Motor neuron (in vitro differentiated cells): ENCODE data around the gene RTKN. TPM values are rescaled to one million over a fixed set of nuclear protein-coding genes. Genes with fewer than 3 reads are reported as not detected.
"Not testable (repeated sequence)": the region's sequence is repeated elsewhere in the genome, so short reads cannot be mapped to it uniquely, and the experiment has no call there.

ENCODE experiments used
- ATAC-seq, 8 experiments: fragments of 200-7000 bp; cut with Tn5 transposase; replicated peaks in 6 of 8; 2 replicates each; pipeline ENCODE4 v1.8.0; 2021; ENCODE audit warnings: mild to moderate bottlenecking in 8 of 8, moderate library complexity in 8 of 8
- H3K27ac ChIP-seq, 2 donors: fragments of 250-450 bp; sonication (Bioruptor Pico); 2 replicates each; pipeline ENCODE4 v1.9.0; 2021; ENCODE audit warnings: antibody characterized with exemption in 2 of 2, mild to moderate bottlenecking in 2 of 2, moderate library complexity in 1 of 2
- H3K4me1 ChIP-seq, 2 donors: fragments of 250-450 bp; sonication (Bioruptor Pico); replicated peaks in 1 of 2; 2 replicates each; pipeline ENCODE4 v1.6.1; 2021; ENCODE audit warnings: antibody characterized with exemption in 2 of 2, mild to moderate bottlenecking in 2 of 2, moderate library complexity in 1 of 2
- H3K4me3 ChIP-seq, 5 donors: fragments of 250-450 bp; sonication (Bioruptor Pico); 2 replicates each; pipeline ENCODE4 v1.9.0; 2021; ENCODE audit warnings: antibody characterized with exemption in 5 of 5, mild to moderate bottlenecking in 5 of 5, moderate library complexity in 4 of 5
- WGBS, 10 experiments: fragments of 450-650 bp; shearing (Covaris generic); methylation state at CpG; one replicate each; pipeline ENCODE4 v1.0.0; 2022; 5-methylcytosine and 5-hydroxymethylcytosine counted together
- in situ Hi-C, 9 experiments: fragments of 400-800 bp; cut with MboI; loops; one replicate each; pipeline ENCODE4 v1.15.0; 2021; ENCODE audit warnings: low sequenced_read_pairs in 9 of 9, low pct_unique_long_range_greater_than_20kb in 2 of 9; ENCODE audit not compliant: unreplicated experiment in 9 of 9
- total RNA-seq, 8 experiments: library from RNA; unstranded; fragments of 300-600 nt; gene quantifications; 2 replicates each; pipeline versions ENCODE4 v1.2.3 to v1.2.4, GENCODE V29; 2022

The RTKN gene
- total RNA-seq, 8 experiments from 2014 or later = 1.4 to 33.2 (median 9.7) TPM

DNA sequence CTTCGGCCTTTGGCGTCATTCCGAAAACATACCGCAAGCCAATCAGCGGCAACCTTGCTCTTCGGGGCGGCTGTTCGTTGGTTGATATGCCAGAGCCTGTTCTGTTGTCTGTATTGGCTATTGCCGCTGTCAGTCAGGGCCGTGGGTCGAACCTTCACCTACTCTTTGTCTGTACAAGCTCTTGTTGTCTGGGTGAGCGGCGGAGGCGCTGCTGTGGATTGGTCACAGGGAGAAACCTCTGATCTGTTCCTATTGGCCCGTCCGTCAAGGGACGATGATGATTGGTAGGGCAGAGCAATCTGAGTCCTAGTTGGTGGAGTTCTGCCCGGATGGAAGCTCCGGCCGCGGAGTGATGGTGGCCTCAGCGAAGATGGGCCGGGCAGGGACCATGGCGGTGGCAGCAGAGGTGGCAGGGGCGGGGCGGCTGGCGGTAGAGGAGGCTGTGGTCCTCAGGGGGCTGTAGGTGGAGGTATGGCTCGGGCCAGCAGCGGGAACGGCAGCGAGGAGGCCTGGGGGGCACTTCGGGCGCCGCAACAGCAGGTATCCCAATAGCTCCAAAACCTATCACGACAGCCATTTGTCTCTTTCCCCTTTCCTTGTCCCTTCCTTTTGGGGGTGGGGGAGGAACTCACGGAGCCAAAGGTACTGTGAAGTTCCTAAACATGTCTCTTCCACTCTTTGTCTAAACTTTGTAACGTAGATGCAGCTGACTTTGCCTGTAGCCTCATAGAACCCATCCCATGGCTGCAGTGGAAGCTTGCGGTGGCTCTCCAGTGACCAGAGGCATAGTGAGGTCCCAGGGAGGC, 16.6 kb upstream of the RTKN start, which contains the start of gene WBP1:
WBP1 (plus strand) TSS at position 307 of the 806 bp plus-strand sequence; CDS start at position 472, 165 bp downstream.
- H3K27ac ChIP-seq = peak within 1 kb of the TSS; percentile 87 to 91
- ATAC-seq = peak; percentile 76 to 89 (median 87)
- peaks cover 14 to 16% of the 10 kb centered on the region in 2 donors for H3K4me1 ChIP-seq
- H3K4me3 ChIP-seq = peak within 1 kb of the TSS; percentile 55 to 81 (median 64)
- in situ Hi-C loops = no loop called here
- WGBS, 10 experiments = 0 to 7% (median 0%) methylated on average over 1 to 11 of the region's 38 CpGs; no CpG with 5 or more reads in 4 of the 10 experiments

- Histone ChIP-seq H3K4me1 (peaks cover 14 to 16% of the 10 kb centered on the region in 2 donors), H3K4me3 (peak overlapping the region; percentile 45 to 81 (median 62)), H3K27ac (peak overlapping the region; percentile 80 to 87)
- in situ Hi-C loops = no loop called here
- peak; percentile 5 to 52 (median 40) for ATAC-seq
- WGBS, 10 experiments = 0 to 3% (median 0%) methylated on average over 2 to 6 of the region's 46 CpGs; no CpG with 5 or more reads in 6 of the 10 experiments
These were observed 15.9 kb upstream of the RTKN start for GRCh38 chr2:74457549-74458131.

DNA sequence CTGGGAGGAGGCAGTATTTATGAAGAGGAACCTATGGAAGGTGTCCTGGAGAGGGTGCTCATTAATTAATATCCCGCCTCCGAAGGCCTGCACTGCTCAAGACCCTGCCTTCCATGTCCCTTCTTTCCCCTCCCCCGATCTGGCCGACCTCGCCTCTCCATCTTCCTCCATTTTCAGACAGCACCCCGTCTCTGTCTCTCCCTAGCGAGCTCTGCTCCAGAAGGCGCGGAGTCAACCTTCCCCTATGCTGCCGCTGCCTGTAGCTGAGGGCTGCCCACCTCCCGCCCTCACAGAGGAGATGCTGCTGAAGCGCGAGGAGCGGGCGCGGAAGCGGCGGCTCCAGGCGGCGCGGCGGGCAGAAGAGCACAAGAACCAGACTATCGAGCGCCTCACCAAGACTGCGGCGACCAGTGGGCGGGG, 15.4 kb upstream of the RTKN start:
- in situ Hi-C loops = no loop called here
- peak overlapping the region; percentile 80 to 87 for H3K27ac ChIP-seq
- WGBS, 10 experiments = 0 to 7% (median 2%) methylated on average over 1 to 7 of the region's 27 CpGs; no CpG with 5 or more reads in 4 of the 10 experiments
- ATAC-seq = no peak
- peaks cover 14 to 16% of the 10 kb centered on the region in 2 donors for H3K4me1 ChIP-seq
- H3K4me3 ChIP-seq = peak overlapping the region; percentile 45 to 81 (median 62)

GRCh38 chr2:74454654-74455511, 13.1 kb upstream of the RTKN start, which contains the start of gene INO80B:
Gene INO80B (plus strand): TSS chr2:74455087. CDS start chr2:74455117, 30 bp downstream.
- ATAC-seq = peak; percentile 42 to 51 (median 46)
- WGBS, 10 experiments = 1 to 20% (median 5%) methylated on average over 1 to 26 of the region's 40 CpGs
- peak within 1 kb of the TSS; percentile 48 to 79 (median 53) for H3K4me3 ChIP-seq
- in situ Hi-C loops = no loop called here
- peak within 1 kb of the TSS in 1 of 2 donors; percentile 2 for H3K27ac ChIP-seq
- peaks cover 14 to 16% of the 10 kb centered on the region in 2 donors for H3K4me1 ChIP-seq

DNA sequence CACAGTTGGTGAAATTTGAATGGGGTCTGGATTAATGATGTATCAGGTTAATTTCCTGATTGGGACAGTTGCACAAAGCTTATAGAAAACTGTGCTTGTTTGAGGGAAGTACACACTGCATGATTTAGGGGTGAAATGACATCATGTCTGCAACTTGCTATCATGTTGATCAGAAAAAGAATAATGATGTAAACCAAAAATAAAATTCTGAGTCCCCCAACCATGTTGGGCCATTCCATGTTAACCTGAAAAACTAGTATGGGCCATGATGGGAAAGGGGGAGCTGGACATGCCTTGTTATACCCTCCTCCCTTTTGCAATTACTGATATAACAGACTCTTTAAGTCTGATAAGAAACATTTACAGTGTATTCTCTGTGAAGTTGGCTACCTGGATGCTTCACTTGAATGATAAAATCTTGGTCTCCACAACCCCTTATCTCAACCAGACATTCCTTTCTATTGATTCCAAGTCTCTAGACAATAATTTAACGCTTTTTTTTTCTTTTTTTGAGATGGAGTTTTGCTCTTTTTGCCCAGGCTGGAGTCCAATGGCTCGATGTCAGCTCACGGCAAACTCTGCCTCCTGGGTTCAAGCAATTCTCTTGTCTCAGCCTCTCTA, 8.9 kb upstream of the RTKN start:
- Histone ChIP-seq H3K4me3 (no peak overlapping the region), H3K4me1 (peaks cover 2 to 4% of the 10 kb centered on the region in 2 donors), H3K27ac (no peak overlapping the region)
- in situ Hi-C loops = no loop called here
- WGBS, 10 experiments = 25 to 73% (median 55%) methylated on average over 1 to 3 of the region's 3 CpGs; no CpG with 5 or more reads in 4 of the 10 experiments
- no peak for ATAC-seq

GRCh38 chr2:74448771-74449170, 7.0 kb upstream of the RTKN start:
- Histone ChIP-seq H3K4me3 (no peak overlapping the region), H3K27ac (no peak overlapping the region), H3K4me1 (no peaks in the 10 kb centered on the region)
- WGBS, 10 experiments = 0 to 93% (median 57%) methylated on average over 1 to 2 of the region's 2 CpGs; no CpG with 5 or more reads in 3 of the 10 experiments
- in situ Hi-C loops = no loop called here
- ATAC-seq = no peak

DNA sequence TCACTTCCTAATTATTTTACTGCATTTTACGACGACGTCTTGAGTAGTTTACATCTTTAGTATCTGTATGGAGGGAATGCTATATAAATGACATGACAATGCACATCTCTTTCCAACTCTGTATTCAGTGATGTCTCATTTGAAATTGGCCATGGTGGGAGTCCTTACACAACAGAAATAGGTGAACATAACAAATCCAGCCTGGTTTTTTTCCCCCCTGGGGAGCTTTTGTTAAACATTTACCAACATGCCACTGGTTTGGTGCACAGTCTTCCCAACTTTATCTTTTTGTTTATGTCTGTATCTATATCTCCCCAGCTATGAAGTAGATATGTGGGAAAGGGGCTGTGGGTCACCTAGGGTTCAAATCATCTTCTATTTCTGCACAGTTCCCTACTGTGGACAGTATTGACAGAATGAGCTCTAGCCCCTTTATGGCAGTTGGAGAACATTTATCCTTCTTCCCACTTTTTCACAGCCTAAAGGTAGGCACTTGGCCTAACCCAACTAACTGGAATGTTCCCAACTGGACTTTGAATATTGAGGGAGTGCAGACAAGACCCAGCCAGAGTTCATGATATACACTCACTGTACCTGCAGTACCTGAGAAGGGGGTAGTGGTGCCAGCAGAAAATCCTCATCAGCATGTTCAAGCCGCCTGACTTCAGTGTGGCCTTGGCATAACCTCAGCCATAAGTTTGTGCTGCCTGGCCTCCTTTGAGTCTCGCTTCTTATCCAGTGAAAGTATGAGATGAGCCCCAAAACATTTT, 5.7 kb upstream of the RTKN start:
- WGBS, 10 experiments = 56 to 95% (median 79%) methylated on average over 3 to 5 of the region's 5 CpGs; no CpG with 5 or more reads in 3 of the 10 experiments
- Histone ChIP-seq H3K4me1 (no peaks in the 10 kb centered on the region), H3K27ac (no peak overlapping the region), H3K4me3 (no peak overlapping the region)
- no peak for ATAC-seq
- in situ Hi-C loops = no loop called here

- 0 to 80% (median 48%) methylated on average over 1 to 4 of the region's 5 CpGs for WGBS, 10 experiments
- Histone ChIP-seq H3K27ac (no peak overlapping the region), H3K4me1 (peaks cover 6 to 9% of the 10 kb centered on the region in 2 donors), H3K4me3 (no peak overlapping the region)
- no peak for ATAC-seq
- in situ Hi-C loops = no loop called here
These were observed 3.0 kb upstream of the RTKN start for GRCh38 chr2:74444498-74445318.

GRCh38 chr2:74442483-74443297, 953 bp upstream of the RTKN start:
- WGBS, 10 experiments = 67 to 100% (median 90%) methylated on average over 2 to 13 of the region's 16 CpGs; no CpG with 5 or more reads in 1 of the 10 experiments
- peaks cover 17 to 18% of the 10 kb centered on the region in 2 donors for H3K4me1 ChIP-seq
- H3K4me3 ChIP-seq, H3K27ac ChIP-seq, in situ Hi-C loops, ATAC-seq: not testable (repeated sequence)

GRCh38 chr2:74441170-74441689, 507 bp downstream of the RTKN start:
- in situ Hi-C loops = no loop called here
- Histone ChIP-seq H3K27ac (no peak overlapping the region), H3K4me1 (peaks cover 17 to 18% of the 10 kb centered on the region in 2 donors), H3K4me3 (no peak overlapping the region)
- ATAC-seq = no peak
- 0 to 45% (median 20%) methylated on average over 1 to 18 of the region's 33 CpGs; no CpG with 5 or more reads in 3 of the 10 experiments for WGBS, 10 experiments
